Panc1 (cell line): ENCODE measurements around the gene ZNF175.

ENCODE experiments used
- CTCF ChIP-seq: fragments of 450-650 bp; IDR thresholded peaks from 2 replicates; pipeline ENCODE4 v1.5.1; 2017; ENCODE audit warnings: mild to moderate bottlenecking
- POLR2AphosphoS5 ChIP-seq: IDR thresholded peaks from 2 replicates; pipeline ENCODE4 v1.6.1; 2012; ENCODE audit warnings: mild to moderate bottlenecking, low read depth, low read length, moderate library complexity

DNA sequence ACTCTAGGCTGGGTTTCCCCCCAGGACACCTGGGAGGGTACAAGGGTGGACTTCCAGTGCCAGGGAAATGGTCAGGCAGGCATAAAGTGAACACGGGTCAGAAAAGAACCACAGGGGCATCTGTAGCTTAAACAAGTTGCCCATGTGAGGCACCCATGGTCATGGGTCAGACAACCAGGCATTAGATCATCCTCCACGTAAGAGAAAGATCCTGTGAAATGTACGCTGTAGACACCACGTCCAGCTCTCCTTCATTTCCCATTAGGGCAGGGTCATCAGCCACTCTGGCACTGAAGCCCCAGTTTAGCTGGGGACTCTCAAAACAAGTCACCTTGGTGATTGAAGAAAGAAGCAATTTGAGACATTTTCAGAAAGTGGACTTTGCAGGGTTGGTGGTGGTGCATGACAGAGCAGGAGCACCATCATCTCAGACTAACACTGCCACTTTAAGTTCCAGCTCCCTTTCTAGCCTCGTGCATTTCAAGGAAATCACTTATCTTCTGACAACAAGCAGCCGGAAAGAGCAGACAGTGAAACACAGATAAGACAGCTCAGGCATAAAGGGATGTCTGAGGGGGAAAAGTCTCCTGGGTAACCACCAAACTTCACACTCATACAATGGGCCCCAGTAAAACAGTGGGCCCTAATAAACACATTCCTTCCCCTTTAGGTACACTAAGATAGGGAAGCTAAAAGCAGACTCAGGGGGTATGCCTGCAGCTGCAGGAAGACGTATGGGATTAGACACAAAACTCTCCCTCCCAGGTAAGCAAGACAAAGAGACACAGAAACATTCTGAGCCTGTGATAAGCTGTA is 23.5 kb upstream of the ZNF175 start:
- TF ChIP-seq CTCF (no peak), POLR2AphosphoS5 (no peak)
